GM21825 (cell line): ENCODE measurements around the gene ACOX1.

Experiments used
- ATAC-seq: cut with Tn5 transposase; IDR thresholded peaks from one replicate; pipeline ENCODE4 v1.9.1; 2021; ENCODE audit warnings: mild to moderate bottlenecking, moderate library complexity; ENCODE audit not compliant: unreplicated experiment

ACOX1 gene

GRCh38 chr17:75909812-75910274 lies 69.1 kb downstream of the ACOX1 start:
- ATAC-seq = no peak

GRCh38 chr17:75909051-75909811 lies 69.7 kb downstream of the ACOX1 start:
- no peak for ATAC-seq

- no peak for ATAC-seq
Measured at GRCh38 chr17:75908201-75908600, 70.8 kb downstream of the ACOX1 start.

- no peak for ATAC-seq
Measured at GRCh38 chr17:75906143-75906884, 72.7 kb downstream of the ACOX1 start.

- peak; percentile 93 for ATAC-seq
Measured at GRCh38 chr17:75904749-75905521, 74.0 kb downstream of the ACOX1 start, which contains the start of gene MRPL38. Gene MRPL38, minus strand, starts transcription at chr17:75904884. Its CDS starts 9 bp downstream, at chr17:75904875.

- no peak for ATAC-seq
Measured at GRCh38 chr17:75902406-75902805, 76.6 kb downstream of the ACOX1 start.

GRCh38 chr17:75901727-75902126 lies 77.2 kb downstream of the ACOX1 start:
- no peak for ATAC-seq

- ATAC-seq = no peak
Measured at GRCh38 chr17:75900691-75901533, 78.1 kb downstream of the ACOX1 start.

- ATAC-seq = no peak
Measured at GRCh38 chr17:75899767-75900468, 79.0 kb downstream of the ACOX1 start.

- no peak for ATAC-seq
Measured at GRCh38 chr17:75899353-75899752, 79.6 kb downstream of the ACOX1 start.

GRCh38 chr17:75898791-75899190 lies 80.2 kb downstream of the ACOX1 start:
- no peak for ATAC-seq

GRCh38 chr17:75898065-75898464 lies 80.9 kb downstream of the ACOX1 start:
- no peak for ATAC-seq

GRCh38 chr17:75897160-75898019 lies 81.6 kb downstream of the ACOX1 start:
- no peak for ATAC-seq

GRCh38 chr17:75896415-75897159 lies 82.4 kb downstream of the ACOX1 start, which contains the start of gene TRIM65:
Gene TRIM65, minus strand, starts transcription at chr17:75896951. Its CDS starts 14 bp downstream, at chr17:75896937.
- ATAC-seq = peak; percentile 46

- ATAC-seq = no peak
Measured at GRCh38 chr17:75895370-75896155, 83.4 kb downstream of the ACOX1 start.

GRCh38 chr17:75894049-75894733 lies 84.8 kb downstream of the ACOX1 start:
- no peak for ATAC-seq
